Fibroblast of the aortic adventitia (primary cell): ENCODE data around the gene TSPAN17. TPM values are rescaled to one million over a fixed set of nuclear protein-coding genes. Genes with fewer than 3 reads are reported as not detected.

Source experiments
- DNase-seq: peaks from one replicate; pipeline ENCODE4 v3.0.0-alpha.2; 2010; ENCODE audit warnings: low read depth
- H3K4me3 ChIP-seq: 2 replicates; pipeline ENCODE4 v1.5.1; 2011; ENCODE audit warnings: low read depth, mild to moderate bottlenecking, control low read depth, low read length, moderate library complexity
- CTCF ChIP-seq: IDR thresholded peaks from 2 replicates; pipeline ENCODE4 v1.5.1; 2011; ENCODE audit warnings: mild to moderate bottlenecking, low read length, control low read depth, inconsistent platforms; ENCODE audit not compliant: insufficient read depth
- total RNA-seq: library from RNA; depleted of rRNA; stranded (reverse); fragments of >200 nt; gene quantifications from 2 replicates; pipeline ENCODE4 v1.2.3, GENCODE V29; 2012; ENCODE audit warnings: low replicate concordance

The TSPAN17 gene
- total RNA-seq, 1 donor: 29.0 TPM

- no peak overlapping the region for H3K4me3 ChIP-seq
- TF ChIP-seq CTCF: no peak
- no peak for DNase-seq
Observed at GRCh38 chr5:176626876-176627236, 20.4 kb upstream of the TSPAN17 start.

GRCh38 chr5:176627582-176627981 lies 19.7 kb upstream of the TSPAN17 start:
- H3K4me3 ChIP-seq: no peak overlapping the region
- no peak for DNase-seq
- TF ChIP-seq CTCF: no peak

- H3K4me3 ChIP-seq: no peak overlapping the region
- DNase-seq: no peak
- TF ChIP-seq CTCF: no peak
Observed at GRCh38 chr5:176628406-176629228, 18.7 kb upstream of the TSPAN17 start.

- no peak for DNase-seq
- TF ChIP-seq CTCF: no peak
- no peak overlapping the region for H3K4me3 ChIP-seq
Observed at GRCh38 chr5:176629317-176629852, 17.9 kb upstream of the TSPAN17 start.

GRCh38 chr5:176629853-176630680 lies 17.2 kb upstream of the TSPAN17 start, which contains the start of the genes EIF4E1B and SNCB:
EIF4E1B (plus strand) TSS chr5:176630675; CDS start chr5:176642788, 12,113 bp downstream.
SNCB (minus strand) TSS chr5:176630534; CDS start chr5:176629654, 880 bp downstream.
- peak within 1 kb of the TSS; percentile 50 for H3K4me3 ChIP-seq
- TF ChIP-seq CTCF: peak; percentile 1
- no peak for DNase-seq

GRCh38 chr5:176630681-176631222 lies 16.5 kb upstream of the TSPAN17 start:
- TF ChIP-seq CTCF: no peak
- peak overlapping the region; percentile 50 for H3K4me3 ChIP-seq
- no peak for DNase-seq
